D341Med (cell line): ENCODE data around the gene PRICKLE2.
A peak's percentile ranks its signal among the peaks of the same experiment; 100 is the strongest.

Source experiments
- DNase-seq: peaks from one replicate; pipeline ENCODE4 v3.0.0; 2012; ENCODE audit warnings: low spot score

Gene PRICKLE2, protein sequence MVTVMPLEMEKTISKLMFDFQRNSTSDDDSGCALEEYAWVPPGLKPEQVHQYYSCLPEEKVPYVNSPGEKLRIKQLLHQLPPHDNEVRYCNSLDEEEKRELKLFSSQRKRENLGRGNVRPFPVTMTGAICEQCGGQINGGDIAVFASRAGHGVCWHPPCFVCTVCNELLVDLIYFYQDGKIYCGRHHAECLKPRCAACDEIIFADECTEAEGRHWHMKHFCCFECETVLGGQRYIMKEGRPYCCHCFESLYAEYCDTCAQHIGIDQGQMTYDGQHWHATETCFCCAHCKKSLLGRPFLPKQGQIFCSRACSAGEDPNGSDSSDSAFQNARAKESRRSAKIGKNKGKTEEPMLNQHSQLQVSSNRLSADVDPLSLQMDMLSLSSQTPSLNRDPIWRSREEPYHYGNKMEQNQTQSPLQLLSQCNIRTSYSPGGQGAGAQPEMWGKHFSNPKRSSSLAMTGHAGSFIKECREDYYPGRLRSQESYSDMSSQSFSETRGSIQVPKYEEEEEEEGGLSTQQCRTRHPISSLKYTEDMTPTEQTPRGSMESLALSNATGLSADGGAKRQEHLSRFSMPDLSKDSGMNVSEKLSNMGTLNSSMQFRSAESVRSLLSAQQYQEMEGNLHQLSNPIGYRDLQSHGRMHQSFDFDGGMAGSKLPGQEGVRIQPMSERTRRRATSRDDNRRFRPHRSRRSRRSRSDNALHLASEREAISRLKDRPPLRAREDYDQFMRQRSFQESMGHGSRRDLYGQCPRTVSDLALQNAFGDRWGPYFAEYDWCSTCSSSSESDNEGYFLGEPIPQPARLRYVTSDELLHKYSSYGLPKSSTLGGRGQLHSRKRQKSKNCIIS

DNA sequence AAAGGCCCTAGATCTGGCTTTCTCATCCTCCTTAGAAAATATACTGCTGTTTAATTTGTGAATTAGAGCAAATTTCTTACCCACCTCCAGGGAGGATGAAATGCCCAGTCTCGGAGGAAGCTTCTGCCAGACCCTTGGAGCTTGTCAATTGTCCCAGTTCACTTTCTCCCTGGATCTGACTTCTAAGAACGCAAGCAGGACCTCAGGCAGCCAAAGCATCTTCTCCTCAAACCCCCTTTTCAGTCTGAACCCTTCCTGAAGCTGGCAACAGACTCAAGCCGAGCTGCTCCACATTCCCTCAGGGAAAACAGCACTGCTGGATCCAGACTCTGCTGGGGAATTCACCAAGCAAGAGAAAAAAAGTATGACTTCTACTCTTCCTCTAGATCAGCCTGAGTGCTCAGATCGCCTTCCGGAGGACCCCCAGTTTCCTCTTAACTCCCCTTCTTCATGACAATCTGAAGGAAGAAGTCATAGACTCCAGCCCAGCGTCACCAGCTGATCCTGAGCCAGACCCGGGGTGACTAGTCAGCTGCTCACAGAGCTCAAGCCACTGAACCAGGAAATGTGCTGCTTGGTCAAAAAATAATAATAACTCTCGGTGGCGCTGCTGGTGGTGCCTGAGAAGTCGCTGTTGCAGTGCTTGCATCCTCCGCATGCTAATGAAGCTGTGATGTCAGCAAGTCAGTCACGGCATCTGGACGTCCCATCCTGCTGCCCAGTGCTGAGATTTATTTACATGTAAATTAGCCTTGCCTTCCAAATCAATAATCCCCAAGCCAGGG is at the start of gene PRICKLE2:
TSS of gene PRICKLE2 (minus strand) at position 641 of the 785 bp plus-strand sequence. CDS start 26,539 bp downstream, outside the sequence.
- DNase-seq: peak; percentile 68

DNA sequence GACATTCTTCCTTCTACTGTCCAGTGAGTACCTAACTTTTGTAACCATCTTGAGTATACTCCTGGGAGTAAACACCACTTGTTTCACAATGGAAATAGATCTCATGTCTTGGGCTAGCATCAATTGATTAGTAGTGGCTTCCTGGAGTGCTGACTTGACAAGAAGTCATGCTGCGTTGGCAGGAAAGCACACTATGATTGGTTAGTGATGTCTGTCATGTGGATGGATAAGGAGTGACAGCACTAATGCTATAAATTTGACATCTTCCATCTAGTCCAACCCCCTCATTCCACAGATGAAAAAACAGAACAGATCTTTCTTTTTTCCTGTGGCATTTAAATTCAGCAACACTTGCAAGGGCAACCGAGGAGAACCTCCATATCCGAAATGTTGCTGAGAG is 47.6 kb upstream of the PRICKLE2 start:
- DNase-seq: no peak

DNA sequence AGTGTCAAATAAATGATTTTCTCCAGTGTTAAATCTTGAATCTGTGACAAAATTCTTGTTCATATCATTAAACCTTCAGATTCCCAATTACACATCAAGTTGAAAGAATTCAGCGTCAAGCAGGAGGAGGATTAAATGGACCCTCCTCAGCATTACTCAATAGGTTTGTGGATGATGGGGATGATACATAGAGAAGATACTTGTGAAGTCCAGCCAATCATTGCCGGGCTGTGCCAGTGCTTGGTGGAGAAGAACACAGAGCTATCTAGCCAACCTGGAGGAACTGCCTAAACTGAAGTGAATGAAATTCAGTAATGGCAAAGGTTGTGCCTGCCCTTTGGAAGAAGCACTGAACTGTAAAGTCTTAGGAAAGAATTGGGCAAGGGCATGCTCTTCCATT is 47.0 kb upstream of the PRICKLE2 start:
- DNase-seq: no peak

DNA sequence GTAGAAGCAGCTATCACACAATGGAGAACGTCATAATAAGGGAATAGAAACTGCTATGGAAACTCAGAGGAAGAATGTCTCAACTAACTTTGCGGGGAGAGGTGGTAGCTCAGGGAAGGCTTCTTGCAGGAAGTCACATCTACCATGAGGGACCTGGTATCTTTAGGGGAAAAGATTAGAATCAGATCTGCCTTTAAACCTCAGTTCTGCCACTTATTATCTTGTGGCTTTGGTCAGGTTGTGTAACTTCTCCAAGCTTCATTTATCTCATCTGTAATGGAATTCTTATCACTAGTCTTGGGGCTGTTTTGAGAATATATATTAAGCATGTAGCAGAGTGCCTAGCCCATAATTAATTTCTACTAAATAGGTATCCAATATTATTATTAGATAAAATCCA is 46.4 kb upstream of the PRICKLE2 start:
- no peak for DNase-seq

DNA sequence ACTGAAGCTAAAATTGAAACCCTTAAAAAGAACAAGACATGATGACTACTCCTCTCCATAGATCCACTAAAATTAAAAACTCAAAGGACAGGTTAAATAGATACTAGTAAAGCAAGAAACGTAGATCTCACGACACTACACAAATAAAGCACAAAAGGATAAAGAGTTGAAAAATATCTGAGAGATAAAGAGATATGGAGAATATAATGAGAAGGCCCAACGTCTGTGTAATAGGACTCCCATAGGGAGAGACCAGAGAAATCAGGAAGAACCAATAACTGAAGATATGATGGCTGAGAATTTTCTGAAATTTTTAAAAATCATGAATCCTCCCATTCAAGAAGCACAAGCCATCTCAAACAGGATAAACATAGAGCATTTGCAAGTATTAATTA is 45.6 kb upstream of the PRICKLE2 start:
- no peak for DNase-seq

DNA sequence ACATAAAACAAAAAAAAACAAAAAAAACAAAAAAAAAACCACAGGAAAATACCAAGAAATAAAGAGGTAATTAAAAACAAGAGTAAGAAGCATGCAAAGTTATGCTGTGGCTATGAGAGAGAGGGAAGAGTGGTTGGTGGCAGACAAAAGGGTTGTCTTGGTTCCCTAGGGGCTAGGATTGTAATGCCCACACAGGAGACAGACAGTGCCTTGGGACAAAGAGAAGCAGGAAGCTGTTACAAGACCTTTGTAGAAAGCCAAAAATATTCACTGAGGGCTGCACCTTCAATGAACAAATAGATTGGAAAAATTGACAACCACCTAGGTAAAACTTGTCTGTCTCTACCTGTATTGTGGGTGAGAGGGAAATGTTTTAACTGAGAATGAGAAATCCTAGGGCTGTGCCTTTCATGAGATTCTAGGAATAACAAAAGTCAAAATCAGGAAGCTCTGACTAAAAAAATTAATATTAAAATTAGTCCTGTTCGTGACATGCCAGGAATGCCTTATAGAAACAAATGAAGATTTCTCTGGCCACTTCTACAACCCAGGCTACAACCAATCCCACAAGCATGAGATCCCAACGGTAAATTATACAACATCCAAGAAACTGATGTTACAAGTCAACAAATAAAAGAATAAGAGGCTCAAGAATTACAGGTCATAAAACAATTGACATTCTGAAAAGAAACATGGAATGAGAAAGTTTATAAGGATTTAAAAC is 45.0 kb upstream of the PRICKLE2 start:
- DNase-seq: no peak

DNA sequence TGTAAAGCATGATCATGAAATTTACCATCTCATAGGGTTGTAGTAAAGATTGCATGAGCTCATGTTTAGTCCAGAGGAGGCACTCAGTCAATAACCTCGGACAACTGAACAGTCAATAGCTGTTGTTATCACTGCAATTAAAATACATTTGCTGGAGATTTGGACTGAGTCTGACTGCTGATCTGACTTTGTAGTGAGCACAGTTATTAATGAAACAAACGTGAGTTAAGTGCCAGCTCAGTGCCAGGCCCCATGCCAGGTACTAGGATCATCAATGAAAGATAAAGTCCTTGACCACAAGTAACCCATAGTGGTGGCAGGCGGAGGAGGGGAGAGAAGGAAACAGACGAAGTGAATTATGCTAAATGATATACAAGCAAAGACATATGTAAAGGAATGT is 43.7 kb upstream of the PRICKLE2 start:
- no peak for DNase-seq

DNA sequence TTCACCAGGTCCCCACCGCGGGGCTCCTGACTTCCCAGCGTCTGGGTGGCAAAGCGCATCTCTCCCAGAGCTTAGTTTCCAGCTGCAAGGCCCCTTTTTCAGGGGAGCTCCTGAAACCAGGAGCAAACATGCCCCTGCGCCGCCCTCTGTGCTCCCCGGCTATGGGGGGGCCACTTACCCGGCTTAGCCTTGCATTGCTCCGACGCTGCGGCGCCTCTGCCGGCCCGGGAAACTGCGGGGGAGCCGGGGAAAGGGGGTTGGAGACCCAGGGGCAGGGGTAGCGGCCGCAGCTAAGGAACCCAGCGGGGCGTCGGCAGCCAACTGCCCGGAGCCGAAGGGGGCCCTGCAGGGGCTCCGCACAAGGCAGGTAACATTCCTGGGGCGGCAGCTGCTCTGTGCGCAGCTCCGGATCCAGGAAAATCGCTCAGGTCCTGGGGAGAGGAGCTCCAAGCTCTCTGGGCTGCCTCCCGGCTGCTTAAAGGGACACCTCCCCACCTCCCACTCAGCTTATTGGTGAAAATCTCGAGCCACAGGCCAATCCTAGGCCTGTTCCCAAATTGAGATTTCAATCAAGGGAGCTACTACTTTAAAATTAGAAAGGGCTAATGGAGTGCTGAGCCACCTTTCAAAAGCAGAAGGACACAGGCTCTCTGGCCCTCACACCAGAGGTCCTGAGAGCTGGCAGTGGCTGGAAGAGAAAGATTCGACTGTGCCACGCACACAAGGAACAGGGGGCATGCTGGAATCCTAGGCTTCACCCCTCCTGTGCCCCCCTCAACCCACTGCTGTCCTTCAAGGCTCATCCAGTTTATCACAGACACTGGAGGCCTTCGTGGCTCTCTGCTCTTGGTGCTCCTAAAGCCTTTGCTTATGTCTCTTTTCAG is 42.7 kb upstream of the PRICKLE2 start:
- DNase-seq: peak; percentile 78

DNA sequence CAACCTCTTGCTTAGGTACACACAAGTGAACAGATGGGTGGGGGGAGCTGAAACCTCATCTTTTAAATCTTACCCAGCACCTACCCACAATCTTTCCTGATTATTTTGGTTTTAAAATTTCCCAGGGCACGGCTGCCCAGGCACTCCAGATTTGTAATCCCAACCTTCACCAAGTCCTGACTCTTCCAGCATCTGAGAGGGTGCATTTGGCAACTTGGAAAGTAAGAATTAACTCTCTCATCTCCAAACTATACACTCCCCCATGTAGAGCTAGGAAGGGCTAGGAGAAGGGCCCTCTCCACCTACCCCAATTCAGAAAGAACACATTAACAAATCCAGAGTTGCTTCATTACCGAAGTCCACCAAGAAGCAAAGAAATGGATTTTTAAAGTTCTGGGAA is 41.7 kb upstream of the PRICKLE2 start:
- DNase-seq: no peak

DNA sequence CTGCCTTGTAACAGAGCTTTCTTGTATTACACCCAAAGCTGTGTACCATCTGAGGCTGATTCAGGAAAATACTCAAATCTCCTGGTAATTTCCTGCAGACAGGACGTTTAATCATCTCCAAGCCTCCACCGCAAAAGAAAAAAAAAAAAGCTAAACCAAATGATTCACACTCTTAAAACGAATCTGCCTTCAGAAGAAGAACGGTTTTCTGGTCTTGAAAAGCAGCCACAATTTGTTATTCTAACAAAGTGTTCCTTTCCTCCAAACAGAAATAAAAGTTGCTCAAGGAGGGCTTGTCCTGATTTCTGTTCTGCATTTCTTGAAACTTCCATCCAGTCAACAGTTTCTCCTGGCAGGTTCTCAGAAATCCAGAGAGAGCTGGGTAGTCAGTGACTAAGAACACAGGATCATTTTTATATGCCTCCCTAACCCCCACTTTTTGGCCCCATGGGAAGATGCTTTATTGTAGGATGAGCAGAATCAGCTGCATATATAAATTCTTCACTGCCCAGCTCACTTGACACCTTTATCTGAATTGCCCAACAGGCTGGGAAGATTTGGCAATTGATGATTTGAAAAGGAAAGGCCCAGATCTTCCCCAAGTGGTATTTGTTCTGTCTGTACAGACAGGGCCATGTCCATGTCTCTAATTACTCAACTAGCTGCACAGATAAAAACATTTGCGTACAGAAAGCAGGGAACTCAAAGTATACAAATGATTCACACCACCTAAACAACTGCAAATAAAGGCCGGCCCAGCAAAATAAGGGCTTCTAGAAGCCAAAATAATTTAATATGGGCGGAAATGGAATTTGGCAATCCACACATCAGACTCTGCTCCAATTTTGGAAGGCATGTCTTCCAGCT is 41.0 kb upstream of the PRICKLE2 start:
- DNase-seq: no peak

DNA sequence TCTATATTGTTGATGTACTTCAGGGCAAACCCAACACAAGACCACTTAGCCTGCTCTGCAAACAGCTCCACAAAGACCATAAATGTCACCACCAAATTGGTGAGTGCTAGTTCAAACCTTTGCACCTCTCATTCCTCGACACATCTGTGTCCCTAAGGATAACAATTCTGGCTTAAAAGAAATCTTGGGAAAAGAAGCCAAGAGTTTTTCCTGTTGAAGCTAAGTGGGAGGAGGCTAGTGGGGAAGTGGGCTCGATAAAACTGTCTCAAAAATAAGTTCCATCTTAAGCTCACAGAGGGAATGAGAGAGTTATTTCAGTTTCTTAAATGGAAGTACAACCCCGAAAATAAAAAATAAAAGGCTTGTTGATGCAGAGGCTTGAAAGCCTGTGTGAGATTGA is 40.4 kb upstream of the PRICKLE2 start:
- DNase-seq: no peak

DNA sequence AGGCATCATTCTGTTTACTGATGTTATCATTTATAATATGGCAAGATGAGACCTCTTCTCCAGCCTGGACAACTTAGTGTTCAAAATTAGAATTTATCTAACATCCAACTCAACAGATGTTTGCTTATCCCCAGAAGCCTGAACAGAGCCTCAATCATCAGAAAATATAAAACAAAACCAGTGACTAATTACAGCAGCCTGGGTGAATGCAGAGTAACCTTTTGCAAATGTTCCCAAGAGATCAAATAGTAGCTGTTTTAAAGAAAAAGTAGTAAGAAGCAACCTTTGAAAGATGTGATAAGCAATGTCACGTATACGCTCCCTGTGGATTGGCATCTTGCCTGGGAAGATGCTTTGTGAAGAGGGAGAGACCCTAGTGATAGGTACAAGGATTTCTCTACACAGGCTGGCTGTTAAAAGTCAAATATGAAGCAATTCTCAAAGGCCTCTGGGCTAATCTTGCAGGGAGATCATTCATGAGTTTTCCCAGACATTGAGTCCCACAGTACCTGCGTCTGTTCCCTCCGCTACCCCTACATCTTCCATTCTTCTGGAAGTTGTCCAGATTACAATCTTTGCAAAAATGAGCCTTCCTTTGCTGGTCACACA is 39.3 kb upstream of the PRICKLE2 start:
- no peak for DNase-seq

DNA sequence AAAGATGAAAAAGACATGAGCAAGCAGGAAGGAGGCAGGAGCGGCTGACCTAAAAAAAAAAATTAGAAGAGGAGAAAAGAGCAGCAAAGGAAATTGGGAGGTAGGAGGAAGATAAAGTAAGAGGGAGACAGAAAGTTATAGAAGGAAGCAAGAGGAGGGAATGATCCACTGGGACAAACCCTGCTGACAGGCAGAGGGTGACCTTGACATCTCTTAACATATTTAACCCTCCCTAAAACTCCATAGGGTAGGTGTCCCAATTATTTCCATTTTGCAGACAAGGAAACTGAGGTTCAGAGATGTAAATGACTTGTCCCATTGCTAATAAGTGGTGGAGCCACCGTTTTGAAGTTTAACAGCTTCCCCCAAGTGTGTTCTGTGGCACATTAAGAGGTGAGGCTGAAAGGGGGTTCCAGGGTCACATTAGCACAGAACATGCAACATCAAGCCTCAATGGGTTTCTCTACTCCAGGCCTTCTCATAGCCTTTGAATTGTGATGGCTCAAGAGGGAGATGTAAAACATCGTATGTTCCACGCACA is 37.4 kb upstream of the PRICKLE2 start:
- DNase-seq: no peak

DNA sequence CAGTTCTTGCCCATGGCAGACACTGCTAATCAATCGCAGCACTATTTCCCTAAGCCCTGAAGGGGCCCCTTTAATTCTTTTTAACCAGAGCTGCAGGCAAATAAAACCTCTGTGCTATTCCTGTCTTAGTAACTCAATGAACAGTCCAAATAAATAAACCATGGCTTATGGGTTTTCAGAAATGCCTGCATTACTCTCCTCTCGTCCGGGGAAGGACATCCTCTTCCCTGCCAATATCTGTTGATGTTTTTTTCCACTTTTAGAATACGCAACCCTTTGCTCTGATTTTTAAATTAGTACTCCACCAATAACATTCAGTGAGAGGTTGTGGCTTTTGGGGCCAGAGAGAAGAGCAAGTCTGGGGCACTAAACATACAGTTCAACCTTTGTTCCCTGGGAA is 35.2 kb upstream of the PRICKLE2 start:
- DNase-seq: no peak

DNA sequence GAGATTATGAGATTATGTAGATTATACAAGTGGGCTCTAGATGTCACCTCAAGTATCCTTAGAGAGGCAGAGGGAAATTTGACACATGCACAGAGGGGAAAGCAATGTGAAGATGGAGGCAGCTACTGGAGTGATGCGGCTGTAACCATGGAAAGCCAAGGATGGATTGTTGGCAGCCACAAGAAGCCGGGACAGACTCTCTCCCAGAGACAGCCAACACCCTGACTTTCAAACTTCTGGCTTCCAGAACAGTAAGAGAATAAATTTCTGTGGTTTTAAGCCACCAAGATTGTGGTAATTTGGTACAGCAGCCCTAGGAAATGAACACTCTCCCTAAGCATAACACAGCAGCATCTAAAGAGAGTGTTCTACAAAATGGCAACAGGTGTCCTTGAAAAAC is 34.4 kb upstream of the PRICKLE2 start:
- no peak for DNase-seq

DNA sequence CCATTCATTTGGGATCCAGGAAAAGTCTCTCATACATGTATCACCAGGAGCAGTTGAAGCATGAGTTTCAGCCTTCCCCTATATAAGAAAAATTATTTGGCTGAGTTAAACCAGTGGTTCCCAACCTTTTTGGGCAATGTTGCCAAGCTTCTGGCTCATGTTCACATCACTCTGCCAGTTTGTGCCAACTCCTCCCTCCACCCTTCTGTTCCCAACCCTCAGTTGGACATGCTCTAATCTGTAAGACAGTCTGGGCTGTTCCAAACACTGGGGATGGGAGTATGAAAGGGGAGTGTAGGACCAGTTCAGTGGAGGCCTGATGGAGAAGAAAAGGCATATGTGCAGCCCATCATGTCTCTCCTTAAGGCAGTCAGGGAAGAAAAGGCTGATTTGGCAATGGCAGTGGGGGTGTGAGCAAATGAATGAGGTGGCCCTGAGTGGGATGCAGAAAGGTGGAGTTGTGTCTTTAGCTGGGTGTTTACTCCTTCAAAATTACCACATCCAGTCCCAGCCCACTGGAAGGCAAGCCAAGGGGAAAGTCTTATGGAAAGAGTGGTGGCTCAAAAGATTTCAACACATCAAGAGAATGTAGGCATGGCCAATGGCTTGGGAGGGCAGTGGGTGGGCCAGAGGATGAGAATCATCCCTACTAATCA is 32.0 kb upstream of the PRICKLE2 start:
- DNase-seq: no peak

DNA sequence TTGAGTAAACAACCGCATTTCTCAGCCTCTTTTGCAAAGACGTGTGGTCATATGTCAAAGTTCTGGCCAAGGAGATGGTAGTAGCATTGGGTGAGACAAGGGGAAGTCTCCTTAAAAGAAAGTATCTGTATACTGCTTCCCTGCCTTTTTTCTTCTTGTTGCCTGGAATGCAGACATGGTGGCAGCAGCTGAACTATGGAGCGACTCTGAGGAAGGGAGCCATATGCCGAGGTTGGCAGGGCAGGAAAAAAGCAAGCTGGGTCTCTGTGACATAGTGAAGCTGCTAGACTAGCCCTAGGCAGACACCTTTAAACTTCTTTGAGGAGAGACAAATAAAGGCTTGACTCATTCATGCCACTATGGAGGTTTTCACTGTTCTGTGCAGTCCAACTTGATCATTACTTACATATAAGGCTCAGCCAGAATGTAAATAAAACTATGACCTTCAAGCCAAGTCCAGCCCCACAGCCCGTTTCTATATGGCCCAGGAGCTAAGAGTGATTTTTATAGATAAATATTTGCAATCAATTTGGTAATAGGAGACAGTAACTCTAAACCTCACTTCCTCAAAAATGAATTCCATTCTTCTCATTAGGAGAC is 30.6 kb upstream of the PRICKLE2 start:
- no peak for DNase-seq

DNA sequence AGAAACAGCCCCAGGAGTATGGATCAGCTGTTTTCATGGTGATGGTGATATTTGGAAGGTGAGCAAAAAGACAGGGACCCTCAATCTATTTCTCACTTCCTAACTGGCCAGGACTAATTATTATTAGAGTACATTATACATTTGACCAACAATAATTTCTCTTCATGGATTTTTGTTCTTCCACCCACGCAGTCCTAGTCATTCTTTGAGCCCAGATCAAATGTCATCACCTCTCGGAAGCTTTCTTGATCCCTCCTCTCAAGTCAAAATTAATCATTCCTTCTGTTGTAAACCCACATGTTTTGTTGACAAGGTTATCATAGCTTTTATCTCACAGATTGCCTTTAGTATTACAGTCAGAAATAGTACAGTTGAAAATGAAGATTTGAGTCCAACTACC is 29.2 kb upstream of the PRICKLE2 start:
- no peak for DNase-seq
